Posterior vena cava (tissue), 2 donors: ENCODE measurements around the gene LEUTX. TPM values are rescaled to one million over a fixed set of nuclear protein-coding genes. Genes with fewer than 3 reads are reported as not detected.
"Not testable (repeated sequence)": the region's sequence is repeated elsewhere in the genome, so short reads cannot be mapped to it uniquely, and the experiment has no call there.

Experiments
- DNase-seq: peaks from one replicate; pipeline ENCODE4 v3.0.0-alpha.2; 2020; ENCODE audit warnings: low spot score
- intact Hi-C, 2 donors: fragments of 100-400 bp; cut with DNase I; formaldehyde crosslinking; loops; one replicate each; pipeline versions ENCODE4 v1.14.1 to v1.14.2; 2022 to 2023
- long read RNA-seq, 2 donors: library from polyadenylated mRNA; unstranded; transcript quantifications; one replicate each; pipeline ENCODE4 v2.0.0, GENCODE V29; 2020 to 2021
- total RNA-seq, 2 donors: library from RNA; stranded (reverse); fragmentation: NEBNext Ultra II Directional; extraction: Animal tissue kit (Norgen Biotek cat#: 25700); gene quantifications; one replicate each; pipeline ENCODE4 v1.2.1, GENCODE V29; 2021
- donor health status: DM: yes; HTN: yes; CAD: no.
- donor health status: DM: yes; HTN: yes; CAD: no.

The LEUTX gene
- total RNA-seq, result not detected
- long read RNA-seq, donor 1, result 0 reads
- long read RNA-seq, donor 2, result 0 reads

DNA sequence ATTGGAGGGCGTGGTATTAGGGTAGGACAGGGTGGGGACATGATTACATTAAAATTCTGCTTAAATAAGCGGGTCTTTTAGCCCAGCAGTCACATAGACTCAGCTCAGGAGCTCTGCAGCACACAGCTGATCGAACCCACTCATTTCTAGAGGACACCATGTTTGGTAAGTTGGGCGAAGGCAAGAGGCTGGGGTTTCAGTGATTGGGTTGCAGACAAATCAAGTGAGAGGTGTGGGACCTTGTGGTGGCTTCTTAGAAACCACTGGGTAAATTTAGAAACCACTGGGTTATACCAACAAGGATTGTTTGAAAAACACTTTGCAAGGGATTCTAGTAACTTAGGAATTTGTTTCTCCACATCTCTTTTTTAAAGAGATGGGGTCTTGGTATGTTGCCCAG lies at the start of gene LEUTX:
Gene LEUTX (plus strand): TSS at position 92 of the 400 bp plus-strand sequence. CDS start 67 bp downstream, at position 159.
- intact Hi-C loops, result no loop called here
- no peak for DNase-seq

- intact Hi-C loops, result no loop called here
- no peak for DNase-seq
Observed at GRCh38 chr19:39729594-39729993, 49.1 kb upstream of the LEUTX start.

DNA sequence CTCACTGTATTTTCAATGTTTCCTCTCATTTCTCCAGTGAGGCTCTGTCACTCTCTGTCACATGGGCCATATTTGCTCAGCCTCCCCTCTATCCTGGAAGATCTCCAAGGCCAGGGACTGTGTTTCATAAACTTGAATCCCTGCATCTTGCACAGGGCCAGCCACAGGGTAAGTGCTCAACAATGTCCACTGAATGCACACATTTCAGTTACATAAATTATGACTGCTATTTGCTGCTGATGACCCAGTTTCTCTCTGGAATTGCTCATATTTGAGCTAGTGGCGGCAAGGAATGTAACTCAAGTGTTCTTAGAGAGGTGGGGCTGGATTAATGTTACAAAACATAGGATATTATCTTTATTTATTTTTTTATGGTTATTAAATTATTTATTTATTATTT lies 47.0 kb upstream of the LEUTX start:
- DNase-seq, result no peak
- intact Hi-C loops, result no loop called here

DNA sequence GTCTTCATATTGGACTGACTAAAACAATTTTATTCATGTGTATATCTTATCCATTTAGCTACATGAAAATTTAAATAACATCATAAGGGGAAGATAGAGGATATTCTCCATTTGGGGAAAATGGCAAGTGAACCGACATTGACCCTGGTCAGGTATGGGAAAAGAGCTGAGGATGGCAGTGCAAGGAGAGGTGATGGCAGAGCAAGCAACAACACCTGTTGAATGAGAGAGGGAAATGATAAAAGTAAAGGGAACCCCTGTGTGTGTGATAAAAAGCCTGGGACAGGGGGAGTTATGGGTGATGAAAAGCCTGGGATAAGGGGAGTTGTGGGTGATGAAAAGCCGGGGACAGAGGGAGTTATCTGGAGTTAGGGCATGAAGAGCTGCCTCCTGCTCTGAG lies 44.8 kb upstream of the LEUTX start:
- no peak for DNase-seq
- intact Hi-C loops, result no loop called here

GRCh38 chr19:39735688-39736087 lies 43.0 kb upstream of the LEUTX start:
- no peak for DNase-seq
- intact Hi-C loops, result no loop called here

GRCh38 chr19:39736088-39736487 lies 42.6 kb upstream of the LEUTX start:
- intact Hi-C loops, result no loop called here
- no peak for DNase-seq

DNA sequence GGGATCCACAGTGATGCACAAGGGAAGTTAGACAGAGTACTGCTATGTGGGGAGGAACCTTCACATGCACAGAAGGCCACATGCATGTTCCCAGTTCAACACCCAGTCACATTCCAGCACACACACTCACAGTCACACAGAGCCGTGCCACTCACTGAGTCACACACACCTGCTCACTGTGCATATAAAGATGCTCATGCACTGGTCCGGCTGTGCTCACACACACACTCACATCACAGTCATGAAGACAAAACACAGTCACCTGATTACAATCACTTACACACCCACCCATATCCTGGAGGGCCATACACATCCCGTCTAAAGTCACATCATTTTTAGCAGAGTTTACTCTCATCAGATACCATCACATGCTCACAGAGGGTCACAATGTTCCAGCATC lies 41.3 kb upstream of the LEUTX start:
- DNase-seq, result no peak
- intact Hi-C loops, result no loop called here

DNA sequence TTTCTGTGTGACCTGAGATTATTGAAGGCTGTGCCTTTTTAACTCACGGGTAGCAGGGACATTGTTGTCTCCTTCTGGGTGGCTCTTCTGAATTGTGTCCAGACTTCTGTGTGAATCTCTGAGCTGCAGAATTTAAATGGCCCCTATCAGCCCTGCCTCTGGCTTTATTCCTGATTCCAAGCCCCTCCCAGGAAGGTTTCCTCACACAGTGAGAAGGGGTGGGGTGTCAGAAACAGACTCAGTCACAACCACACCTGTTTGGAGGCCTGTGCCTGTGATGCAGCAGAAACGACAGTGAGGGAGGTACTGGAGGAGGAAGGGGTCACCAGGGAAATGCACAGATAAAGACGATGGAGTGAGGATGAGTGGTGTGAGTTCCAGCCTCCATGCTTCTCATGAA lies 40.8 kb upstream of the LEUTX start, which contains the start of gene CLC:
Gene CLC (minus strand): TSS at position 139 of the 400 bp plus-strand sequence. CDS start 77 bp downstream, at position 62.
- no peak for DNase-seq
- intact Hi-C loops, result no loop called here

DNA sequence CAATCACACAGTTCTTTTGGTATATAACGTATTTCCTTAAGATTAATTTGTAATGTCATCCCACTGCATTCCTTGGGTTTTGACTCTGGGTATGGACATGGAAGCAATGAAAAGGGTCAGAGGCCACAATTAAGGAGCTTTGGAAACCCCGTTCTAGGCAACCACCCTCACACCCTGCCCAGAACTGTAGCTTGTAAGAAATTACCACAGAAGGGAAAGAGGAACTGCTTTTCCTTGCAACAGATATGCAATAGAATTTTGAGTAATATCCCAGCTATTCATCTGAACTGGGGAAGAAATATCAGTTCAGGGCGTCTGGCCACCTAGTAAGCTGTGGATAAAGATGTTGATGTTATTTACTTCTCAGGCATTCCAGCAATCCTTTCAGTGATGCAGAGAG lies 39.8 kb upstream of the LEUTX start:
- no peak for DNase-seq
- intact Hi-C loops, result no loop called here

DNA sequence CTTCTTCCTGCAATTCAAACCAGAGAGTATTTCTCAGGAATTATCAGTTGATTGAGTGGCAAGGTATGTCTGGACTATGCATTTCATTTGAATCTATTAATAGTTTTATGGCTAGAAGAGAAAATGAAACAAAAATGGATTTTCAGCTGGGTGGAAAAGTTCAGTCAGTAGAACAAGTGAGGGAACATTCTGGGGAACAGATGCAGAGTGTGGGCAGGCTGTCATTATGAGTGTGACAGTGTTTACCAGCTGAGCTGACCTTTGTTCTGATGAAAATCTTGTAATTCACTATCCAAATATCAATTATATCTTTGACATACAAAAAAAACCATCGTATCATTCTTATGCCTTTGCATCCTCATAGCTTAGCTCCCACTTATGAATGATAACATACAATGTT lies 38.3 kb upstream of the LEUTX start:
- intact Hi-C loops, result no loop called here
- no peak for DNase-seq

DNA sequence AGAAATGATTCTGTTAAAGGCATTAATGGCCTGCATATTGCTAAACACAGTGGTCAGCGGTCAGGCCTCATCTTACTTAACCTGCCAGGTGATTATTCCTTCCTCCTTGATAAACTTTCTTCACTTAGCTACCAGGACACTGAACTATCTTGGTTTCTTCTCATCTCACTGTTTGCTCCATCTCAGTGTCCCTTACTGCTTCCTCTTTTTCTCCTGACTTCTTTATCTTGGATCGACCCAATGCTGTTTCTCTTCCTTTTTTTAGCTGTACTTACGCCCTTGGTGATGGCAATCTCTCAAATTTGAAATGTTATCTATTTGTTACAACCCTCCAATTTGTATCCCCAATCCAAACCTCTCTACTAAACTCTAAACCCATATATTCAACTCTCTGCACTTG lies 33.0 kb upstream of the LEUTX start:
- no peak for DNase-seq
- intact Hi-C loops, result no loop called here

DNA sequence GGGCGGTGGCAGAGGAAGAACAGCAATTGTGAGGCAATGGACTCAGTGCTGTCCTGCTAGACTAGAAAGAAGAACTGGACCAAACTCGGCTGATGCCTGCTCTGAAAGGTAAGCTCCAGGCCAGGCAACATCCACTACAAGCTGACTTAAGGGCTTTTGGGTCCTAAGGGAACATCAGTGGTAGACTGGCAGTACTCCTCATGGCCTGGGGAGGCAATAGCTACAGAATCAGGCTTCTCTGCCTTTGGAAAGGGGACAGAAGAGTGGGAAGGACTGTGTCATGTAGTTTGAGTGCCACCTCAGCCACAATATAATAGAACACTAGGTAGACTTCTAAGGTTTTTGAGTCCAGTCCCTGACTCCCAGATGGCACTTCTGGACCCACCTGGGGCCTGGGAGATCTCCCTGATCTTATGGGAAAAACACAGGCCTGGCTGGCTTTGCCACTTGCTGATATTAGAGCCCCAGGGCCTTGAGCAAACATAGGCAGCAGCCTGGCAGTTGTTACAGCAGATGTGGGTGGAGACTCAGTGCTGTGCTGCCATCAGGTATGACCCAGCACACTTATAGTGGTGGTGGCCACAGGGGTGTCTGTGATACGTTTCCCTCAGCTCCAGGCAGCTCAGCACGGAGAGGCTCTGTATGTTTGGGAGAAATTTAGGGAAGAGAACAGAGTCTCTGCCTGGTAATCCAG lies 31.7 kb upstream of the LEUTX start:
- intact Hi-C loops, result no loop called here
- DNase-seq, result no peak

GRCh38 chr19:39749981-39750380 lies 28.7 kb upstream of the LEUTX start:
- no peak for DNase-seq
- intact Hi-C loops, result no loop called here

GRCh38 chr19:39752390-39752789 lies 26.3 kb upstream of the LEUTX start:
- intact Hi-C loops, result no loop called here

GRCh38 chr19:39752795-39753194 lies 25.9 kb upstream of the LEUTX start:
- intact Hi-C loops, result no loop called here
- DNase-seq, result no peak

More at GRCh38 chr19:39752390-39752789, 26.3 kb upstream of the LEUTX start:
- no peak for DNase-seq

DNA sequence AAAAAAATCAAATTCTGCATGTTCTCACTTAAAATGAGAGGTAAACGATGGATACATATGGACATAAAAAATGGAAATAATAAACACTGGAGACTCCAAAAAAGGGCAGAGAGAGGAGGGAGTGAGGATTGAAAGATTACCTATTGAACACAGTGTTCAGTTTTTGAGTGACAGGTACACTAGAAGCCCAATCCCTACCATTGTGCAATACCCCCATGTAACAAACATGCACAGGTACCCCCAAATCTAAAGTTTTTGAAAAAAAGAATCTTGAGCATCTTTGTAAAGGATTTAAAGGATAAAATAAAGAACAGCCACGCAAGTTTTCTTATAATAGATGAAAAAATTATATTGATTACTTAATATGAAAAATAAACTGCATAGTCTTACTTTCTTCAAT lies 24.1 kb upstream of the LEUTX start:
- intact Hi-C loops, result no loop called here
- DNase-seq, result no peak

- DNase-seq, result no peak
- intact Hi-C loops, result no loop called here
Observed at GRCh38 chr19:39754971-39755370, 23.7 kb upstream of the LEUTX start.

- DNase-seq, result no peak
- intact Hi-C loops, result no loop called here
Observed at GRCh38 chr19:39759457-39760184, 19.0 kb upstream of the LEUTX start.

DNA sequence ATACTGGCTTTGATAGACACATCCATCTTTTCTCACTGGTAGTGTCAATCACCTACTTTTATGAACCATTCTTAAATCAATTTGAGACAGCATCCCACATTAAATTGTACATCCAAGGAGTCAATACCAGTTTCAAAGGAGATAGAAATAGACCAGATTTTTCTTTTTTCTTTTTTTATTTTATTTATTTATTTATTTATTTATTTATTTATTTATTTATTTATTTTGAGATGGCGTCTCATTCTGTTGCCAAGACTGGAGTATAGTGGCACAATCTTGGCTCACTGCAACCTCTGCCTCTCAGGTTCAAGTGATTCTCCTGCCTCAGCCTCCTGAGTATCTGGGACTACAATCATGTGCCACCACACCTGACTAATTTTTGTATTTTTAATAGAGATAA lies 16.8 kb upstream of the LEUTX start:
- intact Hi-C loops, DNase-seq: not testable (repeated sequence)

DNA sequence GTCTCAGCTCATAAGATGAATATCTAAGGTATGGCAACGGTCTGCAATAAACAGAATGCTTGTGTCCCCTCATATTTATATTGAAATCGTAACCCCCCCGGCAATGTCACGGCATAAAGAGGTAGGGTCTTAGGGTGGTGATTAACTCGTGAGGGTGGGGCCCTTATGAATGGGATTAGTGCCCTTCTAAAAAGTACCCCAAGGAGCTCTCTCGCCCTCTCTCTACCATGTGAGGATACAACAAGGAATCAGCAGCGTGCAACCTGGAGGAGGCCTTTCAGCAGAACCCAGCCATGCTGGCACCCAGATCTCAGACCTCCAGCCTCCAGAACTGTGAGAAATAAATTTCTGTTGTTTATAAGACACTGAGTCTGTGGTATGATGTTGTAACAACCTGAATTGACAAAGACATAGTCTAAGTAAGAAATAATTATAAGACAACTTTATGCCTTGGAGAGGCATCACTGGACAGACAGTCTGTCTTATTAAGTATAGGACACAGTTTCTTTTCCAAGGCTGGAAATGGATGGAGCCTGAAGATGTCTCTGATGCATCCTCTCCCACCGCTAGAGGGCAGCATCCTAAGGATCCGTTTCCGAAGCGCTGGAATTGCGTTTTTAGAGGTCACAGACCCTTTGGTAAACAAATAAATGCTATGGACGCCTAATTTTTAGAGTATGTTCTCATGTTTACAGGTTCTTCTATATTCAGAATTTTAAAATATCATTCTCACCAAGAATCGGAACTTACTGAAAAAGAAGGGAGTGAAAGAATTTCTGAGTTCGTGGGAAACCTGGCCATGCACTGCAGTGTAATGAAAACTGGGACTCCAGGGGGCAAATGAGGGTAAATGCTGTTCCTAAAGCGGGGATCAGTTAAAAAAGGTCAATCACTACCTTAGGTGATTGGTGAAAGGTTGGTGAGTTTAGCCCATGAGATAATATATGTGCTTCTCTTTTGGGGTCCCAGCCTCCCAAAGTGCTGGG lies 13.3 kb upstream of the LEUTX start:
- intact Hi-C loops, result no loop called here
- DNase-seq, result no peak
